Measurements from ENCODE around the gene PDE5A.

DNA sequence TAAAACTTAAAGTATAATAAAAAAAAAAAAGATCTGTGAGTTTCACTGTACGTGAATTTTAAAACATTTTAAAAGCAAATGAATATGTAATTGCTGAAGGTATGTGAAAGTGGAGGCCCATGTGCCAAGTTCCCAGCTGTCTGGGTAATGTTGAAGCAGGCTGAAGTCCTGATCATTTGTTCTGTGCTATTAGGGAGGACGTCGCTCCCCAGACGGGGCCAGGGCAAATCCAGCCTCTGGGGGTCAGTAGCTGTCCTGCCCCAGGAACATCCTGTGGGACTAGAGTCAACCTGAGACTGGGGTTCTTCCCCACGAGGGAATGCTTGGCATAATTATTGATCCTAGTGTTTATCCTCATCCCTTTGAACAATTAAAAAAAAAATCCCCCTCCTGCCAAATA lies 48.8 kb downstream of the PDE5A start:
- TF ChIP-seq, protein P1, sequence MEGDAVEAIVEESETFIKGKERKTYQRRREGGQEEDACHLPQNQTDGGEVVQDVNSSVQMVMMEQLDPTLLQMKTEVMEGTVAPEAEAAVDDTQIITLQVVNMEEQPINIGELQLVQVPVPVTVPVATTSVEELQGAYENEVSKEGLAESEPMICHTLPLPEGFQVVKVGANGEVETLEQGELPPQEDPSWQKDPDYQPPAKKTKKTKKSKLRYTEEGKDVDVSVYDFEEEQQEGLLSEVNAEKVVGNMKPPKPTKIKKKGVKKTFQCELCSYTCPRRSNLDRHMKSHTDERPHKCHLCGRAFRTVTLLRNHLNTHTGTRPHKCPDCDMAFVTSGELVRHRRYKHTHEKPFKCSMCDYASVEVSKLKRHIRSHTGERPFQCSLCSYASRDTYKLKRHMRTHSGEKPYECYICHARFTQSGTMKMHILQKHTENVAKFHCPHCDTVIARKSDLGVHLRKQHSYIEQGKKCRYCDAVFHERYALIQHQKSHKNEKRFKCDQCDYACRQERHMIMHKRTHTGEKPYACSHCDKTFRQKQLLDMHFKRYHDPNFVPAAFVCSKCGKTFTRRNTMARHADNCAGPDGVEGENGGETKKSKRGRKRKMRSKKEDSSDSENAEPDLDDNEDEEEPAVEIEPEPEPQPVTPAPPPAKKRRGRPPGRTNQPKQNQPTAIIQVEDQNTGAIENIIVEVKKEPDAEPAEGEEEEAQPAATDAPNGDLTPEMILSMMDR (IDR thresholded peaks at IDR 0.05), result no peak
- TF ChIP-seq POLR2A (IDR thresholded peaks at IDR 0.05), result no peak

All from adrenal gland (tissue), 5 donors.